ENCODE measurements around the gene IKBKE. TPM values are rescaled to one million over a fixed set of nuclear protein-coding genes. Genes with fewer than 3 reads are reported as not detected.

IKBKE gene
- total RNA-seq, 1 experiment from 2014 or later, result 12.6 TPM

DNA sequence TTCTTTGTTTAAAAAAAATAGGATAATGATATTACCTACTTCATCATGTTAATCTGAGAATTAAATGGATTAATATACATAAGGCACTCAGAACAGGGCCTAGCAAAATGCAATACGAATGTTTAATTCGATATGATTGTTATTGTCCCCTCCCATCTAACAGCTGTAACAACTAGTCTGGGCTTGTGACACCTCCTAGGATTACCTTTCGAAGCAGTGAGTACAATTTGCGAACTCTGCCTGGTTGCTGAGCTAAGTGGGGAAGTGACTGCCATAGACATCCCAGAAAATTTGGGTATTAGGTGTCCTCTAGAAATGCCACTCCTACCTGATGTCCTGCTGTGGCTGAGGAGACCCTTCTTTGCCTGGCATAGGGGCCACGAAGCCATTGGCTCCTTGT is 40.1 kb downstream of the IKBKE start:
- H3K4me1 ChIP-seq (replicated peaks), result peaks cover 58% of the 10 kb centered on the region
- no peak overlapping the region for H3K4me3 ChIP-seq
- DNase-seq (ENCODE audit: low read depth in 1 of 2, low spot score in 2 of 2), result no peak
- no peaks in the 10 kb centered on the region for H3K27me3 ChIP-seq (replicated peaks)
- no peaks in the 10 kb centered on the region for H3K36me3 ChIP-seq
- no peaks in the 10 kb centered on the region for H3K9me3 ChIP-seq (replicated peaks)
- H3K27ac ChIP-seq, result no peak overlapping the region

DNA sequence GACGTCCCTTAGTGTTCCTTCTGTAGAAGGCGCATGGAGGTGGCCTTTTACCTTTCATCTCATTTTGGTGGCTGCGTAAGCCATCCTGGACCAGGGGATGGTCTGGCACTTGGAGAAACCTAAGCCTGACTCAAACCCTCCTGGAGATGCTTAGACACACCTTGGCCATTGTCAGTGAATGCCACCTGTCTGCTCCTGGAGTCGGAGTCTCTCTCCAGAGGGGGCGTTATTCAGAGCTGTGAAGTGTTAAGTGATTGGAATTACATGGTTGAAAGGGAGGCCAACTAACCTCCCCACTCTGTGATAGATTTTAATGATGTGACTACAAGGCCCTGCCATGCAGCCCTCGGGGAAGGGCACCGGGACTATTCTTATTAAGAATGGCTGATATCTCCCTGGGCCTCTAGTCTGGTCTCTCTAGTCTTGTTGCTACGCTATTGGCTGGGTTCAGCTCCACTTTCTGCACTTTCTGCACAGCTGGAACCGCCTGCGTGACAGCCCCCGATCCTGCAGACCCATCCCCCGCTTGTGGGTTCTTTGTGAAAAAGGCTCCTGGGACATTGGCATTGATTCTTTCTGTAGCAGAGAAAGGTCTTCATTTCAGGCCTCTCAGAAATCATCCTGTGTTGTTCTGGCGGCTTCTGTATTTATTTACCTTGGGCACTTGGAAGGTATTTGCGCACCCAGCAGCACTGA is 41.2 kb downstream of the IKBKE start:
- no peak overlapping the region for H3K27ac ChIP-seq
- no peaks in the 10 kb centered on the region for H3K9me3 ChIP-seq (replicated peaks)
- no peak for DNase-seq (ENCODE audit: low read depth in 1 of 2, low spot score in 2 of 2)
- no peak overlapping the region for H3K4me3 ChIP-seq
- no peaks in the 10 kb centered on the region for H3K27me3 ChIP-seq (replicated peaks)
- peaks cover 52% of the 10 kb centered on the region for H3K4me1 ChIP-seq (replicated peaks)
- no peaks in the 10 kb centered on the region for H3K36me3 ChIP-seq

DNA sequence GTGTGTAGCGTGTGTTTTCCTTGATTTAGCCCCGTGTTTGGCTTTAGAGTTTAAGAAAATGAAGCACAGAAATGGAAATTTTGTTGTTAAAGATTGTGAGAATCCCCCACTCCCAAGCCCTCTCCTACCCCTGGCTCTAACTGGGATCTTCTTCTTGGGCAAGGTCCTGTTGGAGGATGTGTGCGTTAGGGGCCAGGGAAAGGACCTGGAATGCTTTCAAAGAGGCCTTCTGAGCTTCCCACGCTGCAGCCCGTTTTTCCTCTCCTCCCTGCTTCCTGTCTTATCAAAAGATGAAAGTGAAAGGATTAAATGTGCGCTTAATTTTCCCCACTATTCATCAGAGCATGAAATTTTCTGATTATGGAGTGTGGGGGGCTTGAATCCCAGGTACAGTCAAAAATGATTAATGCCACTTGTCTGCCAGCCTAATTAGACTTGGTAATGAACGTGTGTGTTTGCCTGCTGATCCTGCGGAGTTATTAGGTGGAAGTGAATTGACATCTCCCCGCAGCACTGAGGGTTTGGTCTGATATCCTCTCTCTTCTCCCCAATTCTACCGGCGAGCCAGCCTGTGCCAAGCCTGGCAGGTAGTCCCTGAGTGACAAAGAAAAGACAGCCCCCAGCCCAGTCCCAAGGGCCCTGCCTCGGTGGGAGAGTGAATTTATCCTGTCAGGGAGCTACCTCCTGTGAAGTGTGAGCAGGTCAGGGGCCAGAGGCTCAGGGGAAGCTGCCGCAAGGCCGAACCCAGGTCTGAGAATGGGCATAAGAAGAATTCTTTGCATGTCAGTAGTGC is 42.0 kb downstream of the IKBKE start:
- H3K27ac ChIP-seq, result no peak overlapping the region

DNA sequence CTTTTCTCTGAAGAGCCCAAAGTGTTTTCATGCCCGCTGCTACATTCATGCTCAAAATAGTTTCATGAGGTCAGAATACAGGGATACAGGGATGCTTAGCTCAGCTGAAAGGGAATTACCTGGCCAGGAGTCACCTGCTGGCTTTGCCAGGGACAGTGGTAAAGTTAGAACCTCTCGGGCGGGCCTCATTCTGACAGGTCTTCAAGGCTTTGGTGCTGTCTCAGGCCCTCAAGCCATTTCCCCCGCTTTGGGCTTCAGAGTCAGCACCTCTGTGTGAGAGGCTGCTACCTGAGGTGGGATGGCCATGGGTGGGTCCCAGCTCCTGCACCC is 42.5 kb downstream of the IKBKE start:
- no peak for DNase-seq (ENCODE audit: low read depth in 1 of 2, low spot score in 2 of 2)
- H3K27ac ChIP-seq, result no peak overlapping the region
- peaks cover 43% of the 10 kb centered on the region for H3K4me1 ChIP-seq (replicated peaks)

More for the DNA sequence above, 42.0 kb downstream of the IKBKE start:
- Histone ChIP-seq H3K4me1 (replicated peaks) (peaks cover 47% of the 10 kb centered on the region), H3K27me3 (replicated peaks) (no peaks in the 10 kb centered on the region), H3K4me3 (no peak overlapping the region), H3K9me3 (replicated peaks) (no peaks in the 10 kb centered on the region), H3K36me3 (no peaks in the 10 kb centered on the region)
- DNase-seq (ENCODE audit: low read depth in 1 of 2, low spot score in 2 of 2), result no peak

DNA sequence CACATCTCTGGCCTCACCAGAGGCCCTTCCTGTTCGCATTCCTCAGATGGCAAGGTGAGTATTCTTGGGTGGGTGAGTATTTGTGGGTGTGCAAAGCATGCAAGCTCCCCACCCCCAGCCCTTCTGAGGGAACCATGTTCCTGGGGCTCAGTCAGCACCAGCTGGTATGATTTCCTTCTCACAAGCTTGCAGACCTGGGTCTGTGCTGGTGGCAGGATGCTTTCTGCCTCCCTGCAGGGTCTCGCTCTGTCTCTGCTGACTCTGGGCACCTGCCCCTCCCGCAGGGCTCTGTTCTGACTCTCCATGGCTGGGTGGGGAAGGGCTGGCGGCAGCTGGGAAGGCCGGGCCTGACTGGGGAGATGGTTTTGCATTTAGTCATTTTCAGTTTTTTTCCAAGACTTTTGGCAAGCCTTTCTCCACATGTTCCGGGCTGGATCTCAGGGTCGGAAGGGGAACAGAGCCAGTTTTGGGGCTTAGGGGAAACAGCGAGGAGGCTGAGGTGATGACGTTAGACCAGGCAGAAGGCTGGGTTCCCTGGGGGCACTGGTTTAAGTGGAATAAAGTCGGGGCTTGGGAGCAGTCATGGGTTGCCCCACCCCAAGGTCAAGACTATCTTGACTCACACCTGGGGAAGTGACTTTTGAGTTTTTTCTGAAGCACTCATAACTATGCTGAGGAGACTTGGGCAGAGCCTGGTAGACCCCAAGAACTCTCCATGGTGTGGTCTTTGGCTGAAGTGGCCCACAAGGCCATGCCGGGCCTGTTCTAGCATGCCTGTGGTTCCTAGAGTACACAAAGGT is 43.2 kb downstream of the IKBKE start:
- H3K9me3 ChIP-seq (replicated peaks), result no peaks in the 10 kb centered on the region
- H3K27me3 ChIP-seq (replicated peaks), result no peaks in the 10 kb centered on the region
- no peak overlapping the region for H3K27ac ChIP-seq
- DNase-seq (ENCODE audit: low read depth in 1 of 2, low spot score in 2 of 2), result peak in 1 of 2 experiments; percentile 46
- H3K36me3 ChIP-seq, result no peaks in the 10 kb centered on the region
- peaks cover 36% of the 10 kb centered on the region for H3K4me1 ChIP-seq (replicated peaks)
- H3K4me3 ChIP-seq, result no peak overlapping the region

More for the DNA sequence above, 42.5 kb downstream of the IKBKE start:
- H3K27me3 ChIP-seq (replicated peaks), result no peaks in the 10 kb centered on the region
- no peak overlapping the region for H3K4me3 ChIP-seq
- no peaks in the 10 kb centered on the region for H3K36me3 ChIP-seq
- H3K9me3 ChIP-seq (replicated peaks), result no peaks in the 10 kb centered on the region

DNA sequence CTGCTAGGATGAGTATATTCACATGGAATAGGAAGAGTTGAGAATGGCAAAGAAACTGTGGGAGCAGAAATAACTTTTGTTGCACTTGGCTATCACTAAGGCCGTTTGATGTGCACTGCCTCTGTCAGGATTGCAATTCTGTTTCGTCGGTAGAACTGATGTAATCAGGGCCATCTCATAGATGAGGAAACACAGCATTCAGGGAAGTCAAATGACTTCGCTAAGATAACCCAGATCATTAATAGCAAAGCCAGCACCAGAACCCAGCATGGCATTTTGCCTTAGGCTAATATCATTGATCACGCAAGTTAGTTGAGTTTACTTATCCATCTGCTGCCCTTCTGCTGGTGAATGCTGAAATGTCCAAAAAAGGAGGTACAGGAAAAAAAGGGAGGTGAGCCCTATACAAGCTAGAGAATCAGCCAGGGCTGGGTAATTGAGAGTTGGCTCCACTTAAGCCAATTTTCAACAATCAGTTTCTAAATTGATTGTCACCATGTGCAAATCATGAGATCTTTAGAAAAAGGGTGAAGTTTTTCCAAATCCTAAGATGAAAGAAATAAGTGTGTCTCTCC is 44.6 kb downstream of the IKBKE start:
- no peaks in the 10 kb centered on the region for H3K27me3 ChIP-seq (replicated peaks)
- H3K4me1 ChIP-seq (replicated peaks), result peaks cover 27% of the 10 kb centered on the region
- no peak overlapping the region for H3K27ac ChIP-seq
- H3K36me3 ChIP-seq, result no peaks in the 10 kb centered on the region
- H3K9me3 ChIP-seq (replicated peaks), result no peaks in the 10 kb centered on the region
- DNase-seq (ENCODE audit: low read depth in 1 of 2, low spot score in 2 of 2), result no peak
- no peak overlapping the region for H3K4me3 ChIP-seq

DNA sequence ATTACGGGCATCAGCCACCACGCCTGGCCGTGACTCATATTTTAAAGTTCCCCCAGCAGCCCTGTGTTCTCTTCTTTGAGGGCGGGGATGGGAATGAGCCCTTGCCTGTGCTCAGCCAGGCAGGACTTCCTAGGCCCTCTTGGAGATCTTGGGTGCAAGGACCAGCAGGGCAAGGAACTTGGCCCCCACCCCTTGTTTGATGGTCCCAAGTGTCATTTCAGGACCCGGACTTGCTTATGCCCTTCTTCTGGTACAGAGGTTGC is 46.4 kb downstream of the IKBKE start:
- H3K36me3 ChIP-seq, result no peaks in the 10 kb centered on the region
- H3K4me1 ChIP-seq (replicated peaks), result peaks cover 26% of the 10 kb centered on the region
- no peak for DNase-seq (ENCODE audit: low read depth in 1 of 2, low spot score in 2 of 2)
- no peaks in the 10 kb centered on the region for H3K9me3 ChIP-seq (replicated peaks)
- no peaks in the 10 kb centered on the region for H3K27me3 ChIP-seq (replicated peaks)
- no peak overlapping the region for H3K27ac ChIP-seq
- H3K4me3 ChIP-seq, result no peak overlapping the region

DNA sequence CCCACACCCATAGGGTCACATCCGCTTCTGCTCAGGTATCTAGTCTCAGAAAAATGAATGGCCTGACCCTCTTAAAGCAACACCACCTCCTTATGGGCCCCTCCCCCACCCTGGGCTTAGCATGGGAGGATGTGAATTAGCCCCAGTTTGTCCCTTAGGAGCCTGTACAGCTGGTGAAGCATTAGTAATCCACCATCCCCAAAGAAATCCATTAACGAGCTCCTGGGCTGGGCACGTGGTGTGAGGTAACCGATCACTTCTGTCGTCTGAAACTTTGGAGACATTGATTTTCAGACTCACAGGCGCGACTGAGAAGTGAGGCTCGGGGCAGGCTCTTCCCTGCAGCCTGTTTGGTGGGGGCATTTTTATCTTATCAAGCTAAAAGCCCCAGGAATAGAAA is 47.5 kb downstream of the IKBKE start:
- H3K4me1 ChIP-seq (replicated peaks), result peaks cover 15% of the 10 kb centered on the region
- no peak for DNase-seq (ENCODE audit: low read depth in 1 of 2, low spot score in 2 of 2)
- H3K27ac ChIP-seq, result no peak overlapping the region
- H3K36me3 ChIP-seq, result no peaks in the 10 kb centered on the region
- H3K9me3 ChIP-seq (replicated peaks), result no peaks in the 10 kb centered on the region
- H3K27me3 ChIP-seq (replicated peaks), result no peaks in the 10 kb centered on the region
- H3K4me3 ChIP-seq, result no peak overlapping the region

DNA sequence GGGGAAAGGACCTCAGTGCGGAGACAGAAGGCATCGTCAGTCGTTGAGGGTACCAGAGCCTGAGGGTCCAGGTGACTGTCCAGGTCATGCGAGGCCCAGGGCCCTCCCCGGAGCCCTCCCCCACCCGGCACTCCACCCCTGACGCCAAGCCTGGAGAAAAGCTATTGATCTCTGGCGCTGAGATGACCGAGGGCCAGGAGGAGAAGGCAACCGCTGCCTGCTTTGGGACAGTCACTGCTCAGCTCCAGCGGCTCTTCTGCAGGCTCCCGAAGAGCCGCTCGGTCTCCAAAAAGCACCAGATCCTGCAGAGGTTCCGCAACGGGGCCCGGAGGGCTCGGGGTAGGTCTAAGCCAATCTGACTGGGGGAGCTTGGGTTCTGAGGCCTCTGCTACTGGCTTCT is 47.9 kb downstream of the IKBKE start:
- peaks cover 11% of the 10 kb centered on the region for H3K4me1 ChIP-seq (replicated peaks)
- no peak overlapping the region for H3K27ac ChIP-seq
- H3K27me3 ChIP-seq (replicated peaks), result no peaks in the 10 kb centered on the region
- no peaks in the 10 kb centered on the region for H3K9me3 ChIP-seq (replicated peaks)
- no peak for DNase-seq (ENCODE audit: low read depth in 1 of 2, low spot score in 2 of 2)
- H3K36me3 ChIP-seq, result no peaks in the 10 kb centered on the region
- no peak overlapping the region for H3K4me3 ChIP-seq

DNA sequence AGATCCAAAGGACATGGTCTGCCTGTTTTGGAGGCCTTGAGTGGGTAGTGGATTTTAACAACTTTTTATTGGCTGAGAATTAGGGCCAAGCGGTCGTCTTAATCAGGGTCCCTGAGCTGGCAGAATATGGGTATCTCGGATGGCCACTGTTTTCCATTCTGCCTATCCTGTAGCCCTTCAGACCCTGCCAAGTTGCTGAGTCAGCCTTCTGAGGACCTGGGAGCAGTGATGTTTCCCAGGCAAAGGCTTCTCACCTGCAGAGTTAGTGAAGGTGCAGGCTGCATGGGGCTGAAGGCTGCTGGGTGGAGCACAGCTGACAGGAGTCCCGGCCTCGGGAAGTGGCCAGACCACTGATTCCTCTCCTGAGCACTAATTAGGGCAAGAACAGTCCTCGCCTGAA is 48.5 kb downstream of the IKBKE start:
- Histone ChIP-seq H3K4me1 (replicated peaks) (peaks cover 5% of the 10 kb centered on the region), H3K4me3 (no peak overlapping the region), H3K27me3 (replicated peaks) (no peaks in the 10 kb centered on the region), H3K9me3 (replicated peaks) (no peaks in the 10 kb centered on the region), H3K36me3 (no peaks in the 10 kb centered on the region), H3K27ac (no peak overlapping the region)
- no peak for DNase-seq (ENCODE audit: low read depth in 1 of 2, low spot score in 2 of 2)

DNA sequence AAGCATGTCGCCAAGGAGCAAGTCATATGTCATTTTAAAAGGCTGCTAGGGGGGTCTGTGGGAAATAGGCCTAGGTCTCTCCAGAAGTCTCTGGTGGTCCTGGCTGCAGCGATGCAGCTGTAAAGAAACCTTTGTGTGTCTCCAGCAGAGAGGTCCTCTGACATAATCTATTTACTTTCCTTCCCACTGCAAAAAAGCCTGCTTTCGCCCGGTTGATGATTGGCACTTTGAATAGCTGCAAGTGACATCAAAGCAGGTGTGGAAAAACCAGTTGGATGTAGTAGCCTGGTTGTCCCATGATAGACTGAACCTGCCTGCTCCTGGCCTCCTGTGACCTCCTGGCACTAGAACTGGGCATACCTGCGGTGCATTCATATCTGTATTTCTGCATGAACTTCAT is 50.9 kb downstream of the IKBKE start:
- no peaks in the 10 kb centered on the region for H3K27me3 ChIP-seq (replicated peaks)
- H3K9me3 ChIP-seq (replicated peaks), result no peaks in the 10 kb centered on the region
- H3K4me1 ChIP-seq (replicated peaks), result no peaks in the 10 kb centered on the region
- H3K27ac ChIP-seq, result no peak overlapping the region
- no peaks in the 10 kb centered on the region for H3K36me3 ChIP-seq
- H3K4me3 ChIP-seq, result no peak overlapping the region
- no peak for DNase-seq (ENCODE audit: low read depth in 1 of 2, low spot score in 2 of 2)

DNA sequence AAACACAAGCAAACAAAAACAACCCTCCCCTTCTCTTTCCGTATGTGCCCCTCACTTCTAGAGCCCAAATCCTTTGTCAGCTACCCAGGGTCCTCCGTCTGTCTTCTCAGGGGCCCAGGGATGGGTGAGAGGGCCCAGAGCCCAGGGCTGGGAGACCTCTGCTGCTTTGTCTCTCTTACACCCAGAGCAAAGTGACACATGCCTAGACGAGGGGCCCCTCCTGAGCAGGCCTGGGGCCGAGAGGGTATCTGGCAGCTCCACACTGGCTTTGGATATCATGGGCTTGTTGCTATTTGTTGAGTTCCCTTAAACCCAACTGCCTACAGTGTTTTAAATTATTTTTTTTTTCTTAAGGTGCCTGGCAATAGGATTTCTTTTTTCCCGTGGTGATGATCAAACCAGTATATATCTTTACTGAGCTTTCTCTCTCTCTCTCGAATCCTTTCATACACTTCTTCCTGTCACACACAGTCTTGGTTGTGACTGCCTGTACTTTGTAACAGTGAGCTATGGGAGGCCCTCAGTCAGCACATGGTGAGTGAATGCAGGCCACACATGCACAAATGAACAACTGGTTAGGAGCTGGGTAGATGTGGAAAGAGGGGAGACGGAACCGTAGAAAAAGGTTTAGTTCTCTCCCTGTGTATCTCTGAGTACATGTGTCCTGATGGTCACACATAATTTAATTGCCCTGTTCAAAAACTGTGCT is 51.6 kb downstream of the IKBKE start:
- Histone ChIP-seq H3K27ac (no peak overlapping the region), H3K4me3 (no peak overlapping the region), H3K4me1 (replicated peaks) (no peaks in the 10 kb centered on the region), H3K36me3 (no peaks in the 10 kb centered on the region), H3K27me3 (replicated peaks) (no peaks in the 10 kb centered on the region), H3K9me3 (replicated peaks) (no peaks in the 10 kb centered on the region)
- no peak for DNase-seq (ENCODE audit: low read depth in 1 of 2, low spot score in 2 of 2)

DNA sequence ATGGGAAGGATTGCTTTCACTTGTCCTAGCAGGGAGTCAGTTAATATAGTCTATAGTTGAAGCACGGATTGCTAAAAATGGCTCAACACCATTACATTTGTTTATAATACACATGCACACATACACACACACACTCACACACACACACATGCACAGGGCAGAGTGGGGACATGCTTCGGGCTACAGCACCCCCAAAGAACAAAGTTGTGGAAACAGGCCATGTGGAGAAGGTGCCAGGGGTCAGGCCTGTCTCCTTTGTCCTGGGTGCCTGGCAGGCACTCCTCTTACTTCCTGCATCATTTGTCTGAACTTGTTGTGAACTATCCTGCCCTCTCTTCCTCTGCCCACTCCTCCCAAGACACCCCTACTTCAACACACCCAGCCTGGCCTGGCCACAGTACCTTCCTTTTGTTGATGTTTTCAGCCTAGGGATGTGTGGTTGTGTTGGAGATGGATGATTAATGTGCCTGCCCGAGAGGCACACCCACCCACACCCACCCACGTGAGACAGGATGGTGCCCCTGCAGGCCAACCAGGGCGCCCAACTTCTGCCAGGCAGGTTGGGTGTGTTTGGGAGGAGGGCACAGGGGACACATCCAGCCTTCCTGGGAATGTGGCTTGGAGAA is 54.6 kb downstream of the IKBKE start:
- no peak overlapping the region for H3K4me3 ChIP-seq
- H3K36me3 ChIP-seq, result no peaks in the 10 kb centered on the region
- no peaks in the 10 kb centered on the region for H3K9me3 ChIP-seq (replicated peaks)
- DNase-seq (ENCODE audit: low read depth in 1 of 2, low spot score in 2 of 2), result no peak
- no peak overlapping the region for H3K27ac ChIP-seq
- no peaks in the 10 kb centered on the region for H3K4me1 ChIP-seq (replicated peaks)
- no peaks in the 10 kb centered on the region for H3K27me3 ChIP-seq (replicated peaks)
